Uterus (tissue), 2 donors: ENCODE results near the gene RABEP2.
"Not testable (repeated sequence)": the region's sequence is repeated elsewhere in the genome, so short reads cannot be mapped to it uniquely, and the experiment has no call there.

ENCODE experiments used
- POLR2A ChIP-seq, 2 donors: fragments of 450-650 bp; IDR thresholded peaks; one replicate each; pipeline ENCODE4 v1.6.1; 2016; ENCODE audit warnings: antibody characterized with exemption in 2 of 2, mild to moderate bottlenecking in 1 of 2, moderate library complexity in 1 of 2
- TF ChIP-seq, protein P1 (sequence below), 4 experiments: fragments of 200-600 bp in 2 of 4; fragments of 450-650 bp in 2 of 4; sonication (generic) in 2 of 4; IDR thresholded peaks; one replicate each; pipeline ENCODE4 v1.5.1; 2016 to 2019; ENCODE audit warnings: antibody characterized with exemption in 4 of 4, mild to moderate bottlenecking in 2 of 4, moderate library complexity in 1 of 4

DNA sequence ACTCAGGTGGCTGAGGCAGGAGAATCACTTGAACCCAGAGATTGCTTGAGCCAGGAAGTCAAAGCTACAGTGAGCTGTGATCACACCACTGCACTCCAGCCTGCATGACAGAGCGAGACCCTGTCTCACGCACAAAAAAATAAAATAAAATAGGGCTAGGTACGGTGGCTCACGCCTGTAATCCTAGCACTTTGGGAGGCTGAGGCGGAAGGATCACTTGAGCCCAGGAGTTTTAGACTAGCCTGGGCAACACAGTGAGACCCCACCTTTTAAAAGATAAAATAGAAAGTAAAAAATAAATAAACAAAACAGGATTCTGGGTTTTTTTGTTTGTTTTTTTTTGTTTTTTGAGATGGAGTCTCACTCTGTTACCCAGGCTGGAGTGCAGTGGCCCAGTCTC is 34.7 kb downstream of the RABEP2 start:
- not testable (repeated sequence) for TF ChIP-seq POLR2A (IDR thresholded peaks at IDR 0.05)
- TF ChIP-seq, protein P1, sequence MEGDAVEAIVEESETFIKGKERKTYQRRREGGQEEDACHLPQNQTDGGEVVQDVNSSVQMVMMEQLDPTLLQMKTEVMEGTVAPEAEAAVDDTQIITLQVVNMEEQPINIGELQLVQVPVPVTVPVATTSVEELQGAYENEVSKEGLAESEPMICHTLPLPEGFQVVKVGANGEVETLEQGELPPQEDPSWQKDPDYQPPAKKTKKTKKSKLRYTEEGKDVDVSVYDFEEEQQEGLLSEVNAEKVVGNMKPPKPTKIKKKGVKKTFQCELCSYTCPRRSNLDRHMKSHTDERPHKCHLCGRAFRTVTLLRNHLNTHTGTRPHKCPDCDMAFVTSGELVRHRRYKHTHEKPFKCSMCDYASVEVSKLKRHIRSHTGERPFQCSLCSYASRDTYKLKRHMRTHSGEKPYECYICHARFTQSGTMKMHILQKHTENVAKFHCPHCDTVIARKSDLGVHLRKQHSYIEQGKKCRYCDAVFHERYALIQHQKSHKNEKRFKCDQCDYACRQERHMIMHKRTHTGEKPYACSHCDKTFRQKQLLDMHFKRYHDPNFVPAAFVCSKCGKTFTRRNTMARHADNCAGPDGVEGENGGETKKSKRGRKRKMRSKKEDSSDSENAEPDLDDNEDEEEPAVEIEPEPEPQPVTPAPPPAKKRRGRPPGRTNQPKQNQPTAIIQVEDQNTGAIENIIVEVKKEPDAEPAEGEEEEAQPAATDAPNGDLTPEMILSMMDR (IDR thresholded peaks at IDR 0.05) = not testable (repeated sequence)
